ENCODE data around the gene GHR.
"Not testable (repeated sequence)": the region's sequence is repeated elsewhere in the genome, so short reads cannot be mapped to it uniquely, and the experiment has no call there.

Gene GHR

DNA sequence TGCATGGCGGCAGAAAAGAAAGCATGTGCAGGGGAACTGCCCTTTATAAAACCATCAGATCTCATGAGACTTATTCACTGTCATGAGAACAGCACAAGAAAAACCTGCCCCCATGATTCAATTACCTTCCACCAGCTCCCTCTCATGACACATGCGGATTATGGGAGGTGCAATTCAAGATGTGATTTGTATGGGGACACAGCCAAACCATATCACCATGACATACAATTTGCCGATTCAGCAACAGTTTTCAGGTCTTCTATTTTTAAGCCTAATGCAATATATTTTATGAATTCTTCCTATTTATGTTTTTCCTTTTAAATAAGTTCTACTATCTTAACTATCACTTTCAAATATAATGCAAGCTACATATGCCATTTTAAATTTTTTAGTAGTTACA, 242.6 kb downstream of the GHR start:
- DNase-seq (ENCODE audit: low read depth), result no peak
- H3K4me3 ChIP-seq (ENCODE audit: low read depth, low read length), result no peak overlapping the region

- DNase-seq (ENCODE audit: low read depth), result no peak
- no peak overlapping the region for H3K4me3 ChIP-seq (ENCODE audit: low read depth, low read length)
These were observed 243.6 kb downstream of the GHR start for GRCh38 chr5:42666869-42667268.

GRCh38 chr5:42668254-42668653, 245.0 kb downstream of the GHR start:
- DNase-seq (ENCODE audit: low read depth), result no peak
- no peak overlapping the region for H3K4me3 ChIP-seq (ENCODE audit: low read depth, low read length)

- H3K4me3 ChIP-seq (ENCODE audit: low read depth, low read length), result no peak overlapping the region
- no peak for DNase-seq (ENCODE audit: low read depth)
These were observed 249.7 kb downstream of the GHR start for GRCh38 chr5:42672925-42673324.

- DNase-seq (ENCODE audit: low read depth), result no peak
- H3K4me3 ChIP-seq (ENCODE audit: low read depth, low read length), result no peak overlapping the region
These were observed 252.4 kb downstream of the GHR start for GRCh38 chr5:42675602-42676001.

DNA sequence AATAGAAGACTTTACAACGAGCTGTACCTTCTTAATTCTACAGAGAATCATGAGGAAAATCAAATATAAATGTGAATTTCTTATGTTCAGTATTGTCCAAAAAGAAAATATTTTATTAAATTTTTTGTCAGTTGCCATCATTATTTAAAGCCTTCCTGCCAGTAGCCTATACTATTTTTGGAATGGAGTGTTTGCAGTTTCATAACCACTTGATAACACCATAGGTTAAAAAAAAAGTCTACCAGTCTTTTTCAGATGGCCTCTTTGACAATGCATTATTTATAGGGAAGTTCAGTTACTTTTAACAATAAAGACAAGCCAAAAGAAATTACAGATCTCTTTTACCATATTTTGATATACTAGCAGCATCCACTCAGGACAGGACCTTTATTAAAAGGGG, 253.1 kb downstream of the GHR start:
- no peak for DNase-seq (ENCODE audit: low read depth)

GRCh38 chr5:42677156-42677842, 254.1 kb downstream of the GHR start:
- DNase-seq (ENCODE audit: low read depth), result no peak
- H3K4me3 ChIP-seq (ENCODE audit: low read depth, low read length), result no peak overlapping the region

More for the DNA sequence above, 253.1 kb downstream of the GHR start:
- no peak overlapping the region for H3K4me3 ChIP-seq (ENCODE audit: low read depth, low read length)

DNA sequence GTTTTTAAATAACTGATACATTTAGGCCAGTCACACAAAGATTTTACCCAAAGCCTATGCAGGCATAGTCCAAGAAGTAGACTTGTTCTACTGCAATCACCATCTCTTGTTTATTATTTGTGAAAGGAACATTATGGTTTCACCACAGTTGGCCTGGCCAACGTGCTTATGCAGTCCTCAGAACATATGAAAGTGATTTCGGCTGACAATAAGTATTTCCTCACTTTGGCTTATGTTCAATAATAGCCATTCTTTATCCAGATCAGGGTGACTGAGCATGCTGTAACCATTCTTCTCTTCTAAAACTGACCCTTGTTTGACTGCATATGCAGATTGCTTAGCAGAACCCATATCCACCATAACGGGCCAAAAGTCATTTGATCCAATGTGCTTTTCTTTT, 256.8 kb downstream of the GHR start:
- H3K4me3 ChIP-seq (ENCODE audit: low read depth, low read length), result no peak overlapping the region
- no peak for DNase-seq (ENCODE audit: low read depth)

GRCh38 chr5:42685078-42685477, 261.8 kb downstream of the GHR start:
- H3K4me3 ChIP-seq (ENCODE audit: low read depth, low read length); DNase-seq (ENCODE audit: low read depth): not testable (repeated sequence)

DNA sequence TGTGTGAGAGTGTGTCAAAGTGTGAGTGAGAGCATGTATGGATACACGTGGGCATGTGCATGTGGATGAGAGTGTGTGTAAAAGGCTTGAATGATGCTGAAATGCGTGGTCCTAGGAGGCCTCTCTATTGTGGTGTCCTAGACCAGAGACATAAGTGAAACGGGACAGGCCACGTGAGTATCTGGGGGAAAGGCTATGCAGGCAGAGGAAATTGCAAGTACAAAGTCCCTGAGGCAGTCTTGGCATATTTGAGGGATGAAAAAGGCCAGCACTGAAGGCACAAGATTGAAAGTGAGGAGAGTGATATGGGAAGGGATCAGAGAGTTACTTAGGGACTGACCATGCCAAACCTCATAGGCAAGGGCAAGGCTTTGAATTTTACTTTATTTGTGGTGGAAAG, 266.2 kb downstream of the GHR start:
- DNase-seq (ENCODE audit: low read depth), result no peak

GRCh38 chr5:42691413-42691937, 268.2 kb downstream of the GHR start:
- peak; percentile 24 for DNase-seq (ENCODE audit: low read depth)
- no peak overlapping the region for H3K4me3 ChIP-seq (ENCODE audit: low read depth, low read length)

More for the DNA sequence above, 266.2 kb downstream of the GHR start:
- no peak overlapping the region for H3K4me3 ChIP-seq (ENCODE audit: low read depth, low read length)

- no peak overlapping the region for H3K4me3 ChIP-seq (ENCODE audit: low read depth, low read length)
- DNase-seq (ENCODE audit: low read depth), result no peak
These were observed 278.3 kb downstream of the GHR start for GRCh38 chr5:42701351-42702059.

DNA sequence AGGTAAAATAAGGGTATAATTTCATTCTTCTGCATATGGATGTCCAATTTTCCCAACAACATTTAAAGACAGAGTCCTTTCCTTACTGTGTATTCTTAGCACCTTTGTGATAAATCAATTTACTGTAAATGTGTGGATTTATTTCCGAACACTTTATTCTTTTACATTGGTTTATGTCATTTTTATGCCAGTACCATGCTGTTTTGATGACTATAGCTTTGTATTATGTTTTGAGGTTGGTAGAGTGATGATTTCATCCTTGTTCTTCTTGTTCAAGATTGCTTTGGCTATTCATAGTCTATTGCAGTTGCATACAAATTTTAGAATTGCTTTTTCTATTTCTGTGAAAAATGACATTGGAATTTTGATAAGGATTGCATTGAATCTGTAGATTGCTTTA, 280.0 kb downstream of the GHR start:
- DNase-seq (ENCODE audit: low read depth), result no peak
- H3K4me3 ChIP-seq (ENCODE audit: low read depth, low read length), result no peak overlapping the region

GRCh38 chr5:42715785-42716184, 292.5 kb downstream of the GHR start:
- DNase-seq (ENCODE audit: low read depth), result peak; percentile 6
- H3K4me3 ChIP-seq (ENCODE audit: low read depth, low read length), result no peak overlapping the region

GRCh38 chr5:42718591-42718990, 295.4 kb downstream of the GHR start:
- peak; percentile 5 for DNase-seq (ENCODE audit: low read depth)
- no peak overlapping the region for H3K4me3 ChIP-seq (ENCODE audit: low read depth, low read length)

- DNase-seq (ENCODE audit: low read depth), result no peak
- H3K4me3 ChIP-seq (ENCODE audit: low read depth, low read length), result no peak overlapping the region
These were observed 295.8 kb downstream of the GHR start for GRCh38 chr5:42719034-42719433.

DNA sequence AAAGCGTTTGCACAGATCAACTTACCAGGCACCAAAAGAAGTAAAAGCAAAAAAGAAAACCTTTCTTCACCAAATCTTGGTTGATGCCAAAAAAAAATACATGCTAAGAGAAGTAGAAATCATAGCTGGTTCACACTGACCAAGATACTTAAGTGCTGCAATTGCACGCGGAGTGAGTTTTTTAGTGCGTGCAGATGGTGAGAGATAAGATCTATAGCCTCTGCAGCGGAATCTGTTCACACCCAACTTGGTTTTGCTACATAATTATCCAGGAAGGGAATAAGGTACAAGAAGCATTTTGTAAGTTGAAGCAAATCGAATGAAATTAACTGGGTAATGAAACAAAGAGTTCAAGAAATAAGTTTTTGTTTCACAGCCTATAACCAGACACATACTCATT, 297.0 kb downstream of the GHR start:
- no peak for DNase-seq (ENCODE audit: low read depth)
- no peak overlapping the region for H3K4me3 ChIP-seq (ENCODE audit: low read depth, low read length)

- DNase-seq (ENCODE audit: low read depth), result no peak
- no peak overlapping the region for H3K4me3 ChIP-seq (ENCODE audit: low read depth, low read length)
These were observed 298.2 kb downstream of the GHR start for GRCh38 chr5:42721484-42721883.

DNA sequence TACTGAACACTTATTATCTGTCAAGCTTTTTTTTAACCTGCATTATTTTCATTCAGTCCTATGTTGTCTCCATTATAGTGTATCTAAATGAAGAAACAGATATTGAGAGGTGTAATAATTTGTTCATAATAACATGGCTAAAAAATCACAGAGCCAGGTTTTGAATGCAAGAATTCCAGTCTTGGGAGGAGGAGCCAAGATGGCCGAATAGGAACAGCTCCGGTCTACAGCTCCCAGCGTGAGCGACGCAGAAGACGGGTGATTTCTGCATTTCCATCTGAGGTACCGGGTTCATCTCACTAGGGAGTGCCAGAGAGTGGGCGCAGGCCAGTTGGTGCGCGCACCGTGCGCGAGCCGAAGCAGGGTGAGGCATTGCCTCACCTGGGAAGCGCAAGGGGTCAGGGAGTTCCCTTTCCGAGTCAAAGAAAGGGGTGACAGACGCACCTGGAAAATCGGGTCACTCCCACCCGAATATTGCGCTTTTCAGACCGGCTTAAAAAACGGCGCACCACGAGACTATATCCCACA, 311.4 kb downstream of the GHR start:
- DNase-seq (ENCODE audit: low read depth); H3K4me3 ChIP-seq (ENCODE audit: low read depth, low read length): not testable (repeated sequence)

DNA sequence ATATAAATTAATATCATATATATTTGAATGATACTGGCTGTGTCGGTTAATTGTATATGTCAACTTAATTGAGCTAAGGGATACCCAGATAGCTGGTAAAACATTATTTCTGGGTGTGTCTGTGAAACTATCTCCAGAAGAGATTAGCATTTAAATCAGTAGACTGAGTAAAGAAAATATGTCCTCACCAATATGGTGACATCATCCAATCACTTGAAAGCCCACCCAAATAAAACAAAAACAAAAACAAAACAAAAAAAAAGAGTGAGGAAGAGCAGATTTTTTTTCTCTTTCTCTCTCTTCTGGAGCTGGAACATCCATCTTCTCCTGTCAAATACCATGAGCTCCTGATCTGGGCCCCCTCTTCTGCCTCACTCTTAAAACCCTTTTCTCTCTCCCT, 317.7 kb downstream of the GHR start:
- no peak overlapping the region for H3K4me3 ChIP-seq (ENCODE audit: low read depth, low read length)
- DNase-seq (ENCODE audit: low read depth), result no peak

DNA sequence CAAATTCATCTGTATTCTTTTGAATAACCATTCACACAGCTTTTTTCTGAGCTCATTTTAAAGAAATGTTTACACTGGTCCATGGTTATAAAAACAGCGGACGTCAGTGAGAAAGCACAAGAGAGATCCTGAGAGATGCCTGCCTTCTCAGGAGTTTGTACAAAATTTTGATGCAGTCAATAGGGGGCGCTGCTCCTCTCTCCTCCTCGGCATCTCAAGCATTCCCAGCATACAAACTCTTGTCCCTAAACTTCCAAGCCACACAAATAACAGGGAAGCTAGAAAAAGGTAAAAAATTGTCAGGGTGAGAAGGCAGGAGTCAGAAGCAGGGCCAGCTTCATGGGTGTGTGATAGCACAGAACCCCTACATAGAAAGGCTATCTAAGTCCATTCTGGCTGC, 322.2 kb downstream of the GHR start:
- no peak for DNase-seq (ENCODE audit: low read depth)
- no peak overlapping the region for H3K4me3 ChIP-seq (ENCODE audit: low read depth, low read length)
